KOPT-K1 (cell line): Measurements from ENCODE around the gene RNU1-3.
"Not testable (repeated sequence)": the region's sequence is repeated elsewhere in the genome, so short reads cannot be mapped to it uniquely, and the experiment has no call there.

Experiments used
- H3K27ac ChIP-seq: fragments of 200-600 bp; sonication (generic); 2 replicates; pipeline ENCODE4 v1.5.1; 2016; ENCODE audit warnings: antibody characterized with exemption, mild to moderate bottlenecking, low read depth, low read length; ENCODE audit not compliant: poor library complexity, severe bottlenecking
- H3K36me3 ChIP-seq: fragments of 200-600 bp; sonication (generic); 2 replicates; pipeline ENCODE4 v1.5.1; 2017; ENCODE audit warnings: antibody characterized with exemption, mild to moderate bottlenecking, low read length, moderate library complexity; ENCODE audit not compliant: insufficient read depth
- H3K9me3 ChIP-seq: fragments of 200-600 bp; sonication (generic); 2 replicates; pipeline ENCODE4 v1.5.1; 2017; ENCODE audit warnings: antibody characterized with exemption, low read length, mild to moderate bottlenecking; ENCODE audit not compliant: insufficient read depth, poor library complexity, severe bottlenecking

The RNU1-3 gene

DNA sequence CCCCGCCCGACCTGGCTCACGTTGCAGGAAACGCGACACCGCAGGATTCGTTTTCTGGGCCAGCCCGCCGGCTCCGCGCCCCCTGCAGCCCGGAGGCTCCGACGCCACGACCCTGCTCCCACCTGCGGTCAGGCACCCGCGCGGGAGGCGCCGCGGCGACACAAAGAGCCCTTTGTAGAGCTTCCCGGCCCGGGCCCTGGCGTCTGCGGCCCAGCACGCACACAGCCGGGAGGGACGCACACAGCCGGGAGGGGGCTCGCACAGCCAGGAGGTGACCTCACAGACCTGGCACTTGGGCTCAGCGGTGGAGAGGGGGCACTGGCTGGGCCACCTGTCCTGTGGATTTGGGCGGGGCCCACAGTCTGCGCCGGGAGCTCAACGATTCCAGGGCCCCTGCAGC, 34.4 kb upstream of the RNU1-3 start:
- H3K27ac ChIP-seq, result not testable (repeated sequence)

GRCh38 chr1:16700138-16700895, 33.6 kb upstream of the RNU1-3 start:
- H3K9me3 ChIP-seq, H3K27ac ChIP-seq, H3K36me3 ChIP-seq: not testable (repeated sequence)

More for the DNA sequence above, 34.4 kb upstream of the RNU1-3 start:
- not testable (repeated sequence) for H3K9me3 ChIP-seq, H3K36me3 ChIP-seq

DNA sequence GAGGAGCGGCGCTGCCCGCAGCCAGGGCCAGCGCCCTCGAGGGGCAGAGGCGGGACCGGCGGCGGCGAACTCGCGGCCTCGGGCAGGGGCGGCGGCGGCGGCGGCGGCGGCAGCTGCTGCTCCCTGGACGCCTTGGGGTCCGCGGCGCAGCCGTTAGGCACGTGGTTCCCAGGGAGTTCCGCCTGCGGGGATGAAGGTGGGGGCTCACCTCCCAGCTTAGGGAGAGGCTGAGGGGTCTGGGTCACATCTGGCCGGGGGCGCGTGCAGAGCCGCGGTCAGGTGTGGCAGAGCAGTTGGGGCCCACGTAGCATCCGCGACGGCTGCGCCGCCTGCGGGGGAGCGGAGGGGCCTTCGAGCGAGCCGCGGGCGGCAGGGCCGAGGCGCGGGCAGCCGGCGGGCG, 32.7 kb upstream of the RNU1-3 start:
- H3K27ac ChIP-seq, H3K36me3 ChIP-seq, H3K9me3 ChIP-seq: not testable (repeated sequence)

DNA sequence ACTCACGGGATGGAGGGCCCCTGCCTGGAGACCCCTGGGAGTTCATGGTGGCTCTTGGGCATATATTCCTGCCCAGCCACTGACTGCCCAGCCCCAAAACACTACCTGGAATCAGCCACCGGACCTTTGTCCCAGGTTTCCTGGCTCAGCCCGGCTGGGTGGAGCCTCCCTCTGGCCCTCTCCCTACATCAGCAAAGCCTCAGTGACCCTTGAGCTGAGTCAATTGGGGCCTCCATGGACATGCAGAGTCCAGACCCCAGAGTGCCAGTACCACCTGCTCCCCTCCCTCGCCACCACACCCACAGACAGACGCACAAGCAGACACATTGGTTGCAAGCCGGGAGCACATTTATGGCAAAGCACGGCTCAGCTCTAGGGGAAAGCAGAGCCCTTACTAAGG, 30.4 kb upstream of the RNU1-3 start:
- H3K36me3 ChIP-seq, H3K27ac ChIP-seq: not testable (repeated sequence)

GRCh38 chr1:16696507-16697150, 29.9 kb upstream of the RNU1-3 start:
- not testable (repeated sequence) for H3K36me3 ChIP-seq

More for the DNA sequence above, 30.4 kb upstream of the RNU1-3 start:
- not testable (repeated sequence) for H3K9me3 ChIP-seq

DNA sequence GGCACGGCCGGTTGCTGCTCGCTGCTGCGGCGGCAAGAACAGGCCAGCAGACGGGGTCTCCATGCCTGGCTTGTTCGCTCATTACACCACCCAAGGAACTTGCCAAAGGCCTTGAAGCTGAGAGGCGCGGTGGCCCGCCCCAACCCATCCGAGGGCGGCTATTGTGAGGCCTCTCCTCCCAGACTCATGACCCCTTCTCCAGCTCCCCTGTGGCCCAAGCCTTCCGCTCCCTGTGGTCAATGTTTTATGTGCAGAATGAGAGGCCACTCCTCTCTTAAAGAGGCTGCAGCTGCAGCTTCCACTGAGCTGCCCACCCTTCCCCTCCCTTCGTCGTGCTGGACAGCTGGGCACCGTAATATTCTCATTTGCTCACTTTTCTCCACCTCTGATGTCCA, 27.6 kb upstream of the RNU1-3 start:
- not testable (repeated sequence) for H3K36me3 ChIP-seq, H3K27ac ChIP-seq, H3K9me3 ChIP-seq

More at GRCh38 chr1:16696507-16697150, 29.9 kb upstream of the RNU1-3 start:
- H3K9me3 ChIP-seq, H3K27ac ChIP-seq: not testable (repeated sequence)

DNA sequence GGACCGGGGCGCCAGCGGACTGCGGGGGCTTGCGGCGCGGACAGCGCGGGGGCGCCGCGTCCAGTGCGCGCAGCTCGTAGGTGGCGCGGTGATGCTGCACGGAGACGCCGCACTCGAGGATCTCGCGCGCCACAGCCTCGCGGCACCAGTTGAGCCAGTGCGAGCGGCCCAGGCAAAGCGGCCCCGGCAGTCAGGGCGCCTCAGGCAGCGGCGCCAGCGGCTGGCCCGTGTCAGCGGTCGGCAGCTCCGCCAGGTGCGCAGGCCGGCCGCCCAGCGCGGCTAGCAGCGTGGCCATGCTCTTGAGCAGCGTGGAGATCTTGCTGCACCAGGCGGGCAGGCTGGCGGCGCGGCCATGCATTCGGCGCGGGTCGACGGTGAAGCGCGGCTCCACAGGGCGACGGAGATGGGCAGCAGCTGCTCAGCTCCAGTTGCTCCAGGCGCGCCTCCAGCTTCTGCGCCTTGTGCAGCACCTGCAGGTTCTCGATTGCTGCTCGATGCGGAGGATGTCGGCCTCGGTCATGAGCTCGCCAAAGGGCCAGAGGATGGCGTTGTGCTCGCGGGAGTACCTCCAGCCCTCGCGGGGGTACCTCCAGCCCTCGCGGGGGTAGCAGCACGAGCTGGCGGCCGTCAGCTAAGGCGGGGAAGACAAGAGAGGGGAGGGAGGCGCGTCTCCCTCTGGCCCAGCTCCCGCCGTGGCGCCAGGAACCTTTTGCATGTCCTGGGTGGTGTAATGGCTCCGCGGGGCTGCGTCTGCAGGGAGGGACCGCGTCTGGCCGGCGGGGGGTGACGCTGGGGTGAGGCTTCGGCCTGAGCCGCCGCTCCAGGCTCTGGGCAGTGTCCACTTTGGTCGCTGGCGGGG, 26.9 kb upstream of the RNU1-3 start:
- not testable (repeated sequence) for H3K9me3 ChIP-seq, H3K27ac ChIP-seq

GRCh38 chr1:16692717-16693448, 26.1 kb upstream of the RNU1-3 start:
- not testable (repeated sequence) for H3K9me3 ChIP-seq, H3K27ac ChIP-seq, H3K36me3 ChIP-seq

More for the DNA sequence above, 26.9 kb upstream of the RNU1-3 start:
- not testable (repeated sequence) for H3K36me3 ChIP-seq

DNA sequence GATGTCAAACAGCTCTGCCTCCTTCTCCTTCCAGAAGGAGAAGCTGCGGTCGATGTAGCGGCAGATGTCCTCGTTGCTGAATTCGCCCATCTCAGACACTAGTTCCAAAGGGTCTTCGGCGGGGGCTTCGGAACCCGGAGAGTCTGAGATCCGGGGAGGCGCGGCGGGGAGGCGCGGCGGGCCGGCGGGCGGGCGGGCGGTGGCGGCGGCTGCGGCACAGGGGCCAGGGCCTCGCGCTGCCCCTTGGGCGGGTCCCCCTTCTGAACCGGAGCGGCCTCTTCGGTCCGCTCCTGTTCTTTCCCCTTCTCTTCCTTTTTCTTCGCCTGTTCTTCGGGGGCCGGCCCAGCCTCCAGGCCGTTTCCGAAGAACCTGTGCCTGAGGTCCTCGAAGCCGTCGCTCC, 25.5 kb upstream of the RNU1-3 start:
- not testable (repeated sequence) for H3K9me3 ChIP-seq, H3K27ac ChIP-seq, H3K36me3 ChIP-seq

DNA sequence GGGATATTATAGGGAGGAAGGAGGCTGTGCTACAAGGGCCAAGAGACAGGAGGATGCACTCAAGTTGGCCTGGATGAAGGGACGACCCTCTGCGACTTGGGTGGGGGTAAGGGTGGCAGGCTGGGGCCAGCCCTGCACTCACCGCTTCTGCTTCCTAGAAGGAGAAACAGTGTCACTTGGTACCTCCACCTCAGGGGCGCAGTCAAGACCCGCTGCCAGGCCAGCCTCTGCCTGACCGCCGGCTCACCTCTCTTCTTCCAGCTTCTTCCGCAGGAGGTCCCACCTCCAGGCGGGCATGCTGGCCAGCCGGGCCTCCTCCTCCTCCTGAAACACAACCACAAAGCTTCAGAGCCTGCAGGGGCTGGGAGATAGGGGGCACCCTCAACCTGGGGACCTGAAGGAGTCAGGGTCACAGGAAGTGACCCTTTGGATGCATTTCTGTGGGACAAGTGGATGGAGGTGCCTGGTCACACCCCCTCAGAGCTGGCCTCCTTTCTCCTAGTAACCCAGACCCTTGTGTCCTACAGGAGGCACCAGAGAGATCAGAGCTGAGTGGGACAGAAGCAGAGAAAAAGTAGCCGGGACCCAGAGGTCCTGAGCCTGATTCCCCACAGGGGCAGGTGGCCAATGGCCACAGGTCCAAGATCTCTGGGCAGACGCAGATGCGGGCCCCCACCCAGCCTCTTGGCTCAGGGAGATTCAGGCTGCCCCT, 24.4 kb upstream of the RNU1-3 start:
- H3K9me3 ChIP-seq, H3K27ac ChIP-seq, H3K36me3 ChIP-seq: not testable (repeated sequence)

- H3K9me3 ChIP-seq, H3K27ac ChIP-seq, H3K36me3 ChIP-seq: not testable (repeated sequence)
These were observed 20.5 kb upstream of the RNU1-3 start for GRCh38 chr1:16687132-16687800.

GRCh38 chr1:16685445-16686371, 19.0 kb upstream of the RNU1-3 start:
- not testable (repeated sequence) for H3K9me3 ChIP-seq, H3K36me3 ChIP-seq, H3K27ac ChIP-seq

DNA sequence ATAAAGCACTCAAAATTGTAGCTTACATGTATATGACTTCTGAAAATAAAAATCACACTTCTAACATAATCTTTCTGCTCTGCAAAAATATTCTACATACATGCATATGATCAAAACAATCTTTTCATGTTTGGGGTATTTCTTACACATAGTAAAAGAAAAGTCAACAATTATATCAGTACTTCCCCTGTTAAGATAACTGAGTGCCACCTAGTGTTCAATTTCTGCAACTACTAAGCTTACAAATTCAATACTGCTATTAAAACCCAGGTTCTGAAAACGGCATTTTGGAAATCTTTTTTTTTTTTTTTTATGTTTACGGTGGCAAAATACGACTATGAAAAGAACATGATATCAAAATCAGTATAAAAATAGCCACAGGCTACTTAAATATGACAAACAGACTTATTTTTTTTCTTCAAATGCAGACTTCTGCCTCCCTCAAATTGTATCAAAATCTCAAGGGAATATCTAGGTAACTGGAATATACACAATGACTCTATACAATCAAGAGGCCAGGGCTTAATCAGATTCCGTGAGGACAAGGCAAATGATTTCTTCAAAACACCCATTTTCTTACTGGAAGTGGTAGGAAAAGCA, 18.1 kb upstream of the RNU1-3 start:
- not testable (repeated sequence) for H3K9me3 ChIP-seq, H3K27ac ChIP-seq, H3K36me3 ChIP-seq
